ENCODE data around the gene ROS1. TPM values are rescaled to one million over a fixed set of nuclear protein-coding genes. Genes with fewer than 3 reads are reported as not detected.

ROS1 gene
- total RNA-seq, 1 experiment from 2014 or later: not detected

- H2AFZ ChIP-seq (ENCODE audit: low read length): no peak overlapping the region
- no peak overlapping the region for H3K23ac ChIP-seq (ENCODE audit: insufficient read length, low read depth, low read length)
- no peaks in the 10 kb centered on the region for H3K9me3 ChIP-seq (ENCODE audit: control insufficient read depth, low read depth, low read length)
- H4K8ac ChIP-seq (replicated peaks; ENCODE audit: insufficient read length, low read depth, low read length): no peak overlapping the region
- no peak overlapping the region for H3T11ph ChIP-seq (ENCODE audit: low read length)
- H3K56ac ChIP-seq (ENCODE audit: insufficient read length, low read depth, low read length): no peak overlapping the region
- DNase-seq: no peak
- H3K9ac ChIP-seq (ENCODE audit: extremely low read depth, insufficient read length, low read length): no peak overlapping the region
- peaks cover 4% of the 10 kb centered on the region for H3K23me2 ChIP-seq (ENCODE audit: insufficient read length, low read depth, low read length, poor library complexity, severe bottlenecking)
- no peaks in the 10 kb centered on the region for H3K36me3 Mint-ChIP-seq (ENCODE audit: insufficient read depth in 1 of 3, low read depth in 3 of 3)
- no peaks in the 10 kb centered on the region for H4K20me1 ChIP-seq (ENCODE audit: control insufficient read depth, insufficient read depth, insufficient read length)
- H3K14ac ChIP-seq (ENCODE audit: insufficient read depth, low read length): no peak overlapping the region
- no peak overlapping the region for H3K4me3 Mint-ChIP-seq
- no peak overlapping the region for H2BK5ac ChIP-seq (ENCODE audit: insufficient read length, low read length)
- no CpG with 5 or more reads among the region's 5 CpGs for WGBS (ENCODE audit: extremely low coverage, insufficient read length, low lambda C conversion rate)
- no peak overlapping the region for H2BK20ac ChIP-seq (ENCODE audit: low read depth, low read length, poor library complexity, severe bottlenecking)
- peaks cover 9 to 13% of the 10 kb centered on the region in 2 experiments for H3K4me1 Mint-ChIP-seq
- no peaks in the 10 kb centered on the region for H3K79me1 ChIP-seq (ENCODE audit: insufficient read depth, low read depth, low read length, poor library complexity, severe bottlenecking)
- no peak overlapping the region for H3K4ac ChIP-seq (ENCODE audit: low read depth, low read length)
- no peak overlapping the region for H2BK12ac ChIP-seq (ENCODE audit: insufficient read length, low read depth, low read length)
- no peak overlapping the region for H3K27ac Mint-ChIP-seq
- peaks cover 16% of the 10 kb centered on the region; the same call in 1 of the 2 replicates for H3K27me3 ChIP-seq (ENCODE audit: insufficient read depth, low read length)
- H2AK5ac ChIP-seq (ENCODE audit: insufficient read length, low read length): no peak overlapping the region
- no peak overlapping the region for H3K27ac ChIP-seq (ENCODE audit: insufficient read length, low read depth, low read length)
- H3K4me2 ChIP-seq (ENCODE audit: insufficient read depth, insufficient read length, low read length): no peak overlapping the region
- H3K27me3 Mint-ChIP-seq (ENCODE audit: low read depth): peaks cover 52% of the 10 kb centered on the region
- H4K5ac ChIP-seq (ENCODE audit: insufficient read length, low read depth, low read length): no peak overlapping the region
- no peak overlapping the region for H3K18ac ChIP-seq (ENCODE audit: insufficient read length, low read depth, low read length)
- H4K91ac ChIP-seq (ENCODE audit: insufficient read length, low read depth, low read length): no peak overlapping the region
- TF ChIP-seq CTCF (conservative IDR thresholded peaks at IDR 0.05): no peak
- no peak overlapping the region for H2BK120ac ChIP-seq (ENCODE audit: low read depth, low read length, poor library complexity, severe bottlenecking)
- H3K4me1 ChIP-seq (ENCODE audit: insufficient read depth, low read length): no peaks in the 10 kb centered on the region
- no peaks in the 10 kb centered on the region for H3K9me3 Mint-ChIP-seq
- no peak overlapping the region for H2BK15ac ChIP-seq (ENCODE audit: low read depth, low read length)
- no peaks in the 10 kb centered on the region for H3K79me2 ChIP-seq (ENCODE audit: insufficient read depth, low read length)
Observed at GRCh38 chr6:117275711-117276110, 150.0 kb downstream of the ROS1 start.
